Measurements from ENCODE around the gene RIPK3. TPM values are rescaled to one million over a fixed set of nuclear protein-coding genes. Genes with fewer than 3 reads are reported as not detected.

Gene RIPK3
- total and polyA plus RNA-seq, 2 of the 8 experiments (the other 6 are each of a cell fraction or from before 2014, with no cell fraction given): 0.24 to 0.39 TPM

GRCh38 chr14:24310265-24310645 lies 29.5 kb downstream of the RIPK3 start:
- no peaks in the 10 kb centered on the region for H3K9me3 ChIP-seq (ENCODE audit: insufficient read depth in 2 of 2, low read depth in 1 of 2, low read length in 1 of 2)
- H3K4me1 ChIP-seq (replicated peaks in 1 of 4; ENCODE audit: control insufficient read depth in 3 of 4, insufficient read depth in 4 of 4, low read length in 3 of 4): no peaks in the 10 kb centered on the region
- POLR2A ChIA-PET (ENCODE audit: partially characterized antibody): interaction anchor here (1.0 to 5.1 kb wide), 5 partner anchors 11 to 131 kb away, joined by 3 to 35 read pairs (median 6); partner anchors contain the start of genes DHRS1 and NOP9
- H4K8ac ChIP-seq (ENCODE audit: extremely low read depth, insufficient read depth, low read length): no peak overlapping the region
- H3K4me2 ChIP-seq (ENCODE audit: insufficient read depth in 1 of 2, low read depth in 2 of 2, low read length in 2 of 2): no peak overlapping the region
- peaks cover 9 to 17% (median 13%) of the 10 kb centered on the region in 4 experiments; a peak in 5 of 8 replicates for H3K36me3 ChIP-seq (ENCODE audit: control insufficient read depth in 2 of 4, insufficient read depth in 4 of 4, low read length in 3 of 4)
- TF ChIP-seq SIN3A (conservative IDR thresholded peaks at IDR 0.05 in 1 of 2, IDR thresholded peaks at IDR 0.05 in 1 of 2; ENCODE audit: low read depth in 1 of 2, low read length in 2 of 2) (no peak), YY1 (IDR thresholded peaks at IDR 0.05; ENCODE audit: low read depth, low read length) (no peak)
- H3K18ac ChIP-seq (ENCODE audit: extremely low read depth, low read length): no peak overlapping the region
- H2BK15ac ChIP-seq (ENCODE audit: low read length): no peak overlapping the region
- H3K79me1 ChIP-seq (ENCODE audit: low read depth, low read length): no peaks in the 10 kb centered on the region
- H2BK120ac ChIP-seq (replicated peaks; ENCODE audit: low read depth, low read length): no peak overlapping the region
- H4K5ac ChIP-seq (ENCODE audit: insufficient read length, low read depth, low read length): no peak overlapping the region
- no peak overlapping the region for H3K23ac ChIP-seq (ENCODE audit: insufficient read length)
- H3K27ac ChIP-seq (ENCODE audit: low read depth, low read length): no peak overlapping the region
- no peak overlapping the region for H2BK12ac ChIP-seq (ENCODE audit: low read depth, low read length)
- H2AK5ac ChIP-seq (ENCODE audit: low read depth, low read length): no peak overlapping the region
- H3K23me2 ChIP-seq (ENCODE audit: low read depth, low read length): peaks cover 1% of the 10 kb centered on the region; the same call in 1 of the 2 replicates
- FAIRE-seq (no peak), DNase-seq (ENCODE audit: low read depth in 1 of 2, low spot score in 2 of 2) (no peak)
- no peak overlapping the region for H4K91ac ChIP-seq (replicated peaks; ENCODE audit: insufficient read length, low read length)
- H3K56ac ChIP-seq (replicated peaks; ENCODE audit: insufficient read length, low read depth, low read length): no peak overlapping the region
- H3K4ac ChIP-seq (replicated peaks; ENCODE audit: insufficient read length, low read depth, low read length): no peak overlapping the region
- 91% methylated on average over 5 of the region's 5 CpGs; no CpG with 5 or more reads in 1 of the 2 experiments for WGBS, 2 experiments (ENCODE audit: extremely low coverage in 1 of 2, insufficient coverage in 1 of 2, insufficient read length in 1 of 2, insufficient replicate concordance in 2 of 2, low coverage in 1 of 2, low lambda C conversion rate in 2 of 2, missing lambda C conversion rate in 1 of 2)
- H3K79me2 ChIP-seq (ENCODE audit: control insufficient read depth in 1 of 2, insufficient read depth in 2 of 2, low read length in 2 of 2): no peaks in the 10 kb centered on the region
- no peak overlapping the region for H3K9ac ChIP-seq (replicated peaks in 1 of 4; ENCODE audit: extremely low read depth in 1 of 4, low read depth in 3 of 4, low read length in 3 of 4)
- no peak overlapping the region for H2BK5ac ChIP-seq (ENCODE audit: low read depth, low read length)
- H3K27me3 ChIP-seq (replicated peaks in 1 of 4; ENCODE audit: control insufficient read depth in 3 of 4, extremely low read depth in 1 of 4, insufficient read depth in 3 of 4, low read length in 3 of 4): no peaks in the 10 kb centered on the region
- CTCF ChIA-PET (ENCODE audit: partially characterized antibody): interaction anchor here (1.3 to 15.8 kb wide), 7 partner anchors 11 to 121 kb away, joined by 4 to 173 read pairs (median 36); partner anchors contain the start of genes ADCY4, DHRS1, NOP9 and RABGGTA
- no peak overlapping the region for H3K4me3 ChIP-seq (ENCODE audit: extremely low read depth in 1 of 4, insufficient read depth in 2 of 4, low read depth in 3 of 4, low read length in 4 of 4)
- peaks cover 2 to 8% of the 10 kb centered on the region in 2 experiments for H4K20me1 ChIP-seq (replicated peaks in 1 of 2; ENCODE audit: control insufficient read depth in 1 of 2, insufficient read depth in 2 of 2, low read length in 2 of 2)
- no peak overlapping the region for H3K14ac ChIP-seq (ENCODE audit: insufficient read length)
- H2BK20ac ChIP-seq (ENCODE audit: low read length): no peak overlapping the region
- H2AFZ ChIP-seq (ENCODE audit: low read length): no peak overlapping the region
